Thymus (tissue), 11 donors: Measurements from ENCODE around the gene SLC31A2. TPM values are rescaled to one million over a fixed set of nuclear protein-coding genes. Genes with fewer than 3 reads are reported as not detected.

Experiments
- DNase-seq, 9 donors: peaks; one replicate each; pipeline ENCODE4 v3.0.0-alpha.2; 2013; ENCODE audit warnings: low spot score in 9 of 9, low read depth in 6 of 9, missing footprints in 1 of 9
- H3K27ac ChIP-seq, 2 donors: one replicate each; pipeline ENCODE4 v1.5.1; 2013; ENCODE audit warnings: control low read depth in 1 of 2, low read depth in 1 of 2, low read length in 1 of 2, mild to moderate bottlenecking in 1 of 2, moderate library complexity in 1 of 2
- H3K27me3 ChIP-seq, 2 donors: one replicate each; pipeline ENCODE4 v1.5.1; 2013; ENCODE audit warnings: low read length in 1 of 2; ENCODE audit not compliant: control insufficient read depth in 2 of 2, insufficient read depth in 1 of 2
- H3K36me3 ChIP-seq, 2 donors: one replicate each; pipeline ENCODE4 v1.5.1; 2013; ENCODE audit warnings: low read length in 1 of 2, mild to moderate bottlenecking in 1 of 2, moderate library complexity in 1 of 2; ENCODE audit not compliant: control insufficient read depth in 2 of 2, insufficient read depth in 2 of 2
- H3K4me1 ChIP-seq, 2 donors: one replicate each; pipeline ENCODE4 v1.5.1; 2013; ENCODE audit warnings: low read length in 2 of 2; ENCODE audit not compliant: control insufficient read depth in 2 of 2, insufficient read depth in 2 of 2
- H3K4me3 ChIP-seq, 2 donors: one replicate each; pipeline ENCODE4 v1.5.1; 2013; ENCODE audit warnings: low read length in 2 of 2, control low read depth in 1 of 2, mild to moderate bottlenecking in 1 of 2
- H3K9me3 ChIP-seq, 2 donors: one replicate each; pipeline ENCODE4 v1.5.1; 2013; ENCODE audit warnings: low read length in 1 of 2, mild to moderate bottlenecking in 1 of 2; ENCODE audit not compliant: control insufficient read depth in 2 of 2, insufficient read depth in 1 of 2
- WGBS: extraction: QIAGEN DNeasy Blood & Tissue Kit; methylation state at CpG from one replicate; pipeline ENCODE4 v1.1.7; 2013; 5-methylcytosine and 5-hydroxymethylcytosine counted together
- polyA plus RNA-seq: library from polyadenylated mRNA; stranded (reverse); fragments of 200-250 nt; gene quantifications from one replicate; pipeline ENCODE4 v1.2.3, GENCODE V29; 2013
- total RNA-seq: library from RNA; stranded (reverse); fragments of 120-200 nt; gene quantifications from one replicate; pipeline ENCODE4 v1.2.4, GENCODE V29; 2013
- donor health status: healthy.

Gene SLC31A2
- total and polyA plus RNA-seq, 2 donors = 11.8 to 20.7 TPM

DNA sequence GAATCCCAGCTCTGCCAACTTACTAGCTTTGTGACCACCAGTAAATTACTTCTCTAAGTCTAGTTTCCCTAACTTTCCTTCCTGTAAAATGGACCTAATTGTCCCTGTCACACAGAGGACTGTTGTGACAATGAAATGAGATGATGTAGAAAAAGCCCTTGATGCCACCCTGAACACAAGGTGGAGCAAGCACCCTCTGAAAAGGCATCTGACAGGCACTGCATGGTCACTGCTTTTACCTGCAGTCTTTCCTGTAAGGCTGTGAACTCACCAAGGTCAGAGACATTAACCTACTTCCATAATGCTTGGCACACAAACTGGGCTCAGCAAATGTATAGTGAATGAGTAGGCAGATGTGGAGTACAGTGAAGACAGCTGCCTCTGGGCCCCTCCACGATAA lies 6.1 kb downstream of the SLC31A2 start:
- no peaks in the 10 kb centered on the region for H3K9me3 ChIP-seq
- DNase-seq = no peak
- 94% methylated on average over 1 of the region's 1 CpG for WGBS
- no peak overlapping the region for H3K27ac ChIP-seq
- H3K27me3 ChIP-seq = no peaks in the 10 kb centered on the region
- peaks cover 7 to 16% of the 10 kb centered on the region in 2 donors for H3K36me3 ChIP-seq
- no peak overlapping the region for H3K4me3 ChIP-seq
- peaks cover 14 to 42% of the 10 kb centered on the region in 2 donors for H3K4me1 ChIP-seq

DNA sequence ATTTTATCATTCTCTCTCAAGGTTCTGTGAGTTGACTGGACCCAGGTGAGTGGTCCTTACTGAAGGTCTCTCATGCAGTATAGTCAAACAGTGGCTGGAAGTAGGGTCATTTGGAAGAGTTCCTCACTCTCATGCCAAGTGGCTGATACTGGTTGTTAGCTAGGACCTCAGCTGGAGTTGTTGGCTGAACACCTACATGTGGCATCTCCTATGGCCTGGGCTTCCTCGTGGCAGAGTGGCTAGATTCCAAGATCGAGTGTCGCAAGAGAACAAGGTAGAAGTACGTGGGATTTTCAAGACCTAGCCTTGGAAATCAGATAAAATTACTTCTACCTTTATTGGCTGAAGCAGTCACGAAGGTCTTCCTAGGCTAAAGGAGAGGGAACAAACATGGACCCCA lies 7.6 kb downstream of the SLC31A2 start:
- peaks cover 11 to 36% of the 10 kb centered on the region in 2 donors for H3K4me1 ChIP-seq
- no peak overlapping the region for H3K27ac ChIP-seq
- H3K4me3 ChIP-seq = no peak overlapping the region
- 97% methylated on average over 5 of the region's 5 CpGs for WGBS
- no peak for DNase-seq
- H3K36me3 ChIP-seq = peaks cover 22 to 27% of the 10 kb centered on the region in 2 donors
- H3K27me3 ChIP-seq = no peaks in the 10 kb centered on the region
- H3K9me3 ChIP-seq = no peaks in the 10 kb centered on the region

DNA sequence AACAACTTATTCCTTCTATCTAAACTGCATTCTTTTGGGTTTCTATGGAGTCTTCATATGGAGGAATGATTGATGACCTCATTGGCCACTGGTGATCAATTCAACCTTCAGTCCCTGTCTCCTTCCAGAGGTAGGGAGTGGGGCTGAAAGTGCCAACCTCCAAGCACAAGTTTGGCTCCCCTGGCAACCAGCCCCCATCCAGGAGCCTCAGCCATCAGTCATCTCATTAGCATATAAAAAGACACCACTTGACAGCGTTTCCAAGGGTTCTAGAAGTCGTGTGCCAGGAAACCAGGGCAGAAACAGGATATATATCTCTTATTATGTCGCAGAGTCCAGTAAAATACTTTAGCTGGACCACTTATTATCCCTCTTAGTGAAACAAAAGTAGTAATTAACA lies 9.8 kb downstream of the SLC31A2 start:
- Histone ChIP-seq H3K4me1 (peaks cover 11 to 24% of the 10 kb centered on the region in 2 donors), H3K27me3 (no peaks in the 10 kb centered on the region), H3K9me3 (no peaks in the 10 kb centered on the region), H3K4me3 (no peak overlapping the region), H3K36me3 (peaks cover 36 to 40% of the 10 kb centered on the region in 2 donors), H3K27ac (no peak overlapping the region)
- DNase-seq = no peak
- WGBS = 55% methylated on average over 3 of the region's 3 CpGs

DNA sequence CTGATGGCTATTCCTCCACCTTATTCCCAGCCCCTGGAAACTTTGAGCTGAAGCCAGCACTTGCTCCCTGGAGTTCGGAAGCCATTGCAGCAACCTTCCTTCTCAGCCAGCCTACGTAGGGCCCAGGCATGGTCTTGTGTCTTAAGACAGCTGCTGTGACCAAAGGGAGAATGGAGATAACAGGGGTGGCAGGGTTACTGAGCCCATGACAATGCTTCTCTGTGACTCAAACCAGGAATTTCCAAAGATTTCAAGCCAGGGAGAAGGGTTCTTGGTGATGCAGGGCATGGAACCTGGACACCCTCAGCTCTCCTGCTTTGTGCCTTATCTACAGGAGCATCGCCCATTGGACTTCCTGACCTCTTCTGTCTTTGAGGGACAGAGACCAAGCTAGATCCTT lies 12.2 kb downstream of the SLC31A2 start:
- H3K9me3 ChIP-seq = no peaks in the 10 kb centered on the region
- H3K27me3 ChIP-seq = no peaks in the 10 kb centered on the region
- WGBS = 67% methylated on average over 3 of the region's 3 CpGs
- H3K27ac ChIP-seq = no peak overlapping the region
- no peak overlapping the region for H3K4me3 ChIP-seq
- DNase-seq = no peak
- peaks cover 3% of the 10 kb centered on the region in 2 donors for H3K4me1 ChIP-seq
- peaks cover 59 to 60% of the 10 kb centered on the region in 2 donors for H3K36me3 ChIP-seq

DNA sequence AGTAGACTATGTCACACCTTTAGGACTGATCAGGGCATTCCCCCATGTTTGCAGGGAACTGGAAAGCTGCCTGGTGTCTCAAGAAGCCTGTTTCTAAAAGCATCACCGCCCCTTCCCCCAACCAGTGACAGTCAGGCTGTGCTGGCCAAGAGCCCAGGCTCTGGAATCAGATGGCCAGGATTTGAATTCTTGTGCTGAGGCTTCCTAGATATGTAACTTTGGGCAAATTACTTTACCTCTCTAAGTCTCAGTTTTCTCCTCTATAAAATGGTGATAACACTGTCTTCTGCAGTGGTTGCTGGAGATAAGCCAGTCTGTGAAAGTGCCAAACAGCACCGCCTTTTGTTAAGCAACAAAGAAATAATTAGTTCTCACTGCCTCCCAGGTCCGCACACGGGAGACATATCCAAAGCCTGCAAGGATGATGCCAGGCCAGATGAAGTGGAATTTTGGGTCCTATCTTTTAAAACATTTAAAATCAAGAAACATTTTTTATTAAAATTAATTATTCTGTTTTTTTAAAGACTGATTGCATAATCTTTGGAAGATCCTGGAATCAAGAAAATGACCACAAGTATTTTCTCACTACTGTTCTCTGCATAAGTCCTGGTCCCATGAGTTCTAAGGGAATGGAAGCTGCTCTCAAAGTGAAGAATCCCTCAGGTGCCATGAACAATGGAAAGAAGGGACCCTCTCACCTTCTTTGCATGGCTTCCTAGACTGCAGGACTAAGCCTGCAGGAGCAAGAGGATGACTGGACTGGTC lies 13.9 kb downstream of the SLC31A2 start:
- no peak for DNase-seq
- H3K9me3 ChIP-seq = no peaks in the 10 kb centered on the region
- 97% methylated on average over 4 of the region's 4 CpGs for WGBS
- H3K27me3 ChIP-seq = no peaks in the 10 kb centered on the region
- no peak overlapping the region for H3K4me3 ChIP-seq
- H3K36me3 ChIP-seq = peaks cover 68 to 71% of the 10 kb centered on the region in 2 donors
- no peak overlapping the region for H3K27ac ChIP-seq
- H3K4me1 ChIP-seq = no peaks in the 10 kb centered on the region

DNA sequence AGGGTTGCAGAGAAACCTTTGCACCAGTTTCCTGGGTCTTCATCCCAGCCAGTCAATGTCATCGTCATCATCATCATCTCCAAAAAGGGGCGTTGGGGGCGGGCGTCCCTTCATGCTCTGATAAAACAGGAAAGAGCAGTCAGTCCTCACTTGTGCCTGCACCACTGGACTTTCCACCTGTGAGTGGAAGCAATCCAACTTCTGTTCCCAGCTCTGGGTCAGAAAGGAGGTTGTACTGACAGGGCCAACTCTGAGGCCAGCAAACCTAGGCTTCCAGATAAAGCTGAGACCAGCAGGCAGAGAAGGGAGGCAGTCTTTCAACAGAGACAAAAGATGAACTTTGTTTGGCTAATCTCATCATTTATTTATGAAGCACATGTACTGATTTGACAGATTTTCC lies 15.2 kb downstream of the SLC31A2 start:
- peaks cover 81% of the 10 kb centered on the region in 2 donors for H3K36me3 ChIP-seq
- no peaks in the 10 kb centered on the region for H3K27me3 ChIP-seq
- 96% methylated on average over 4 of the region's 4 CpGs for WGBS
- H3K27ac ChIP-seq = no peak overlapping the region
- no peak for DNase-seq
- no peak overlapping the region for H3K4me3 ChIP-seq
- no peaks in the 10 kb centered on the region for H3K9me3 ChIP-seq
- H3K4me1 ChIP-seq = no peaks in the 10 kb centered on the region

DNA sequence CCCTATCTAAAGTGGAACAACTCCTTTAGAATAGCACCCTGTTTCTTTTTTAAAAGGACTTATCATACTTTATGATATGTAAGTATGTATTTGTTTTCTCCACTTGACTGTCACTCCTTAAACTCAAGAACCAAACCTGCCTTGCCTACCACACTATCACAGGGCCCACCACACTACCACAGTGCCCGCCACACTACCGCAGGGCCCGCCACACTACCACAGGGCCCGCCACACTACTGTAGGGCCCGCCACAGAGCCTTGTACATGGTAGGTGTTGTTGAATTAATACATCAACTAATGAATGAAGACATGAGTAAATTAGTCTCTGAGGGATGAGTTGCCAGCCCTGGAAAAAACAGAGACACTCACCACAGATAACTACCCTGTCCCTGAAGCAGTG lies 18.0 kb downstream of the SLC31A2 start:
- H3K9me3 ChIP-seq = no peaks in the 10 kb centered on the region
- peaks cover 84 to 86% of the 10 kb centered on the region in 2 donors for H3K36me3 ChIP-seq
- H3K4me1 ChIP-seq = no peaks in the 10 kb centered on the region
- no peak overlapping the region for H3K4me3 ChIP-seq
- no peak overlapping the region for H3K27ac ChIP-seq
- H3K27me3 ChIP-seq = no peaks in the 10 kb centered on the region
- no peak for DNase-seq
- WGBS = 97% methylated on average over 5 of the region's 5 CpGs

DNA sequence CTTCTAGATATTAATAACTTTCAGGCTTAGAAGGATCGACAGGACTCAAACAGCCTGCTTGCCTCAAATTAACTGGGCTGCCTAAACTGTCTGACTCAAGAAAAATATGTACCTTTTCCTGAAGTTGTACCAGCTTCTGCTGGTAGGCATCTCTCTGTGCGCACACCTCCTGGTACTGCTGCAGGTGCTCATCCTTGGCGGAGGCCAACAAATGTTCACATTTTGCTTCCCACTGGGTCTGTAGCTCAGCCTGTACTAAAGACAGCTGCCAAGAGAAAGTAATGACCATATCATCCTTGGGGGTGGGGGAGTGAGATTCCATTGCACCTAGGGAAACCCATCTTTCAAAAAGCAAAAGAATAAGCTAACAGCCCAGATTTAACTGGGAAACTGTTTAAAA lies 22.5 kb downstream of the SLC31A2 start:
- no peaks in the 10 kb centered on the region for H3K4me1 ChIP-seq
- H3K27me3 ChIP-seq = no peaks in the 10 kb centered on the region
- no peak for DNase-seq
- 99% methylated on average over 3 of the region's 3 CpGs for WGBS
- H3K36me3 ChIP-seq = peaks cover 70% of the 10 kb centered on the region in 2 donors
- no peaks in the 10 kb centered on the region for H3K9me3 ChIP-seq
- no peak overlapping the region for H3K27ac ChIP-seq
- H3K4me3 ChIP-seq = no peak overlapping the region

DNA sequence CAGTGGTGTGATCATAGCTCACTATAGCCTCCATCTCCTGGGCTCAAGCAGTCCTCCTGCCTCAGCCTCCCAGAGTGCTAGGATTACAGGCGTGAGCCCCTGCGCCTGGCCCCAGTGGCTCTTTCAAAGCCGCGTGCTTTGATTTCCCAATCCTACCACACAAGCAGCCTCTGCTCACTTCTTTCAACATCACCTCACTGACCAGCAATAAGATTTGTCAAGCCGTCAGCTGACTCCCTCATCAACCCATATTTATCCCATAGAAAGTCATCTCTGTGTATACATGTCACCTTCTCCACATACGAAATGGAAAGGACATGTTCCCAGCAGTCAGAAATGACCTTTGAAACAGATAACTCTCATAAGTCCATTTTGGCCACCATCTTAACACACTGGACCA lies 26.0 kb downstream of the SLC31A2 start:
- peaks cover 48 to 63% of the 10 kb centered on the region in 2 donors for H3K36me3 ChIP-seq
- no peaks in the 10 kb centered on the region for H3K27me3 ChIP-seq
- WGBS = over 99% methylated on average over 6 of the region's 6 CpGs
- no peak overlapping the region for H3K27ac ChIP-seq
- no peaks in the 10 kb centered on the region for H3K9me3 ChIP-seq
- DNase-seq = no peak
- no peaks in the 10 kb centered on the region for H3K4me1 ChIP-seq
- no peak overlapping the region for H3K4me3 ChIP-seq
